ENCODE results near the gene GATAD2B.
A peak's percentile ranks its signal among the peaks of the same experiment; 100 is the strongest.

Gene GATAD2B

GRCh38 chr1:153958961-153959260 lies 36.1 kb upstream of the GATAD2B start:
- peak overlapping the region; percentile 95 for H3K4me3 ChIP-seq (ENCODE audit: low read depth, low read length)
- TF ChIP-seq CTCF (IDR thresholded peaks at IDR 0.05; ENCODE audit: low read depth, low read length), result no peak

- no peak for TF ChIP-seq CTCF (IDR thresholded peaks at IDR 0.05; ENCODE audit: low read depth, low read length)
- peak within 1 kb of the TSS; percentile 95 for H3K4me3 ChIP-seq (ENCODE audit: low read depth, low read length)
These were observed 35.6 kb upstream of the GATAD2B start, which contains the start of gene CRTC2 for GRCh38 chr1:153958111-153958960. CRTC2 (minus strand) TSS chr1:153958612; CDS start chr1:153958497, 115 bp downstream.

- no peak for TF ChIP-seq CTCF (IDR thresholded peaks at IDR 0.05; ENCODE audit: low read depth, low read length)
- peak overlapping the region; percentile 95 for H3K4me3 ChIP-seq (ENCODE audit: low read depth, low read length)
These were observed 35.0 kb upstream of the GATAD2B start for GRCh38 chr1:153957744-153958110.

GRCh38 chr1:153956997-153957715 lies 34.4 kb upstream of the GATAD2B start:
- H3K4me3 ChIP-seq (ENCODE audit: low read depth, low read length), result peak overlapping the region; percentile 95
- no peak for TF ChIP-seq CTCF (IDR thresholded peaks at IDR 0.05; ENCODE audit: low read depth, low read length)

GRCh38 chr1:153954826-153955225 lies 32.1 kb upstream of the GATAD2B start:
- no peak overlapping the region for H3K4me3 ChIP-seq (ENCODE audit: low read depth, low read length)
- TF ChIP-seq CTCF (IDR thresholded peaks at IDR 0.05; ENCODE audit: low read depth, low read length), result no peak

- no peak overlapping the region for H3K4me3 ChIP-seq (ENCODE audit: low read depth, low read length)
- no peak for TF ChIP-seq CTCF (IDR thresholded peaks at IDR 0.05; ENCODE audit: low read depth, low read length)
These were observed 31.1 kb upstream of the GATAD2B start for GRCh38 chr1:153953859-153954365.

- H3K4me3 ChIP-seq (ENCODE audit: low read depth, low read length), result no peak overlapping the region
- no peak for TF ChIP-seq CTCF (IDR thresholded peaks at IDR 0.05; ENCODE audit: low read depth, low read length)
These were observed 29.0 kb upstream of the GATAD2B start for GRCh38 chr1:153951801-153952200.

Data from WI38 (cell line).